HepG2 (cell line): ENCODE measurements around the gene NCAPD2. TPM values are rescaled to one million over a fixed set of nuclear protein-coding genes. Genes with fewer than 3 reads are reported as not detected.

Experiments
- ARID5B ChIP-seq: IDR thresholded peaks from 2 replicates; pipeline ENCODE4 v1.4.0; 2020; ENCODE audit warnings: mild to moderate bottlenecking, missing genetic modification reagents
- BCL6 ChIP-seq: IDR thresholded peaks from 2 replicates; pipeline ENCODE4 v1.6.1; 2016; ENCODE audit warnings: missing genetic modification reagents, missing compliant biosample characterization
- CBX2 ChIP-seq, 2 experiments: fragments of 200-600 bp in 1 of 2; sonication (generic); formaldehyde crosslinking in 1 of 2; IDR thresholded peaks; 2 replicates each; pipeline versions ENCODE4 v1.7.0 to v1.8.1; 2018 to 2022; ENCODE audit warnings: low read depth in 2 of 2, low read length in 1 of 2, mild to moderate bottlenecking in 1 of 2, missing genetic modification reagents in 1 of 2
- GABPB1 ChIP-seq: IDR thresholded peaks from 2 replicates; pipeline ENCODE4 v1.6.1; 2016; ENCODE audit warnings: mild to moderate bottlenecking, missing genetic modification reagents, moderate library complexity, missing compliant biosample characterization
- RBM39 ChIP-seq: fragments of 200-400 bp; formaldehyde crosslinking; IDR thresholded peaks from one replicate; pipeline ENCODE4 v1.6.1; 2018; ENCODE audit warnings: antibody characterized with exemption, mild to moderate bottlenecking, low read depth, low read length; ENCODE audit not compliant: poor library complexity, severe bottlenecking
- THAP11 ChIP-seq: IDR thresholded peaks from 2 replicates; pipeline ENCODE4 v1.6.1; 2016; ENCODE audit warnings: missing biosample characterization, missing genetic modification reagents
- TOE1 ChIP-seq: sonication (generic); formaldehyde crosslinking; IDR thresholded peaks from 2 replicates; pipeline ENCODE4 v1.4.0; 2020; ENCODE audit warnings: mild to moderate bottlenecking, missing genetic modification reagents
- ZHX2 ChIP-seq, 2 experiments: sonication (generic) in 1 of 2; formaldehyde crosslinking in 1 of 2; IDR thresholded peaks; 2 replicates each; pipeline versions ENCODE4 v1.6.1 to v1.9.0; 2014 to 2022; ENCODE audit warnings: antibody characterized with exemption in 1 of 2, borderline replicate concordance in 1 of 2, inconsistent platforms in 1 of 2, low read depth in 1 of 2, missing genetic modification reagents in 1 of 2
- ZNF143 ChIP-seq: sonication (generic); formaldehyde crosslinking; IDR thresholded peaks from 2 replicates; pipeline ENCODE4 v1.4.0; 2020; ENCODE audit warnings: missing genetic modification reagents
- ZNF275 ChIP-seq: sonication (generic); formaldehyde crosslinking; IDR thresholded peaks from 2 replicates; pipeline ENCODE4 v1.8.0; 2022; ENCODE audit warnings: missing genetic modification reagents, mild to moderate bottlenecking, inconsistent platforms, borderline replicate concordance
- polyA plus RNA-seq, 8 experiments: library from polyadenylated mRNA; depleted of rRNA in 3 of 8; stranded (reverse) in 7 of 8; unstranded in 1 of 8; fragments of >200 nt; fragmentation: Illumina TruSeq in 4 of 8; extraction: Trizol in 4 of 8; gene quantifications; 2 replicates each; pipeline versions ENCODE4 v1.2.1 to v1.2.3, GENCODE V29; 2011 to 2016; ENCODE audit warnings: low read depth in 4 of 8, missing spikeins in 1 of 8, mixed read lengths in 1 of 8; ENCODE audit not compliant: insufficient read depth in 1 of 8
- total RNA-seq, 5 experiments: library from RNA; depleted of rRNA; stranded (reverse); fragments of >200 nt; fragmentation: Illumina TruSeq; extraction: Trizol; gene quantifications; 2 replicates each; pipeline ENCODE4 v1.2.3, GENCODE V29; 2016; ENCODE audit warnings: low read depth in 1 of 5
- TF ChIP-seq, protein P1 (sequence below): IDR thresholded peaks from 2 replicates; pipeline ENCODE4 v1.6.1; 2016; ENCODE audit warnings: missing compliant biosample characterization, missing genetic modification reagents, borderline replicate concordance
- TF ChIP-seq, protein P2 (sequence below): sonication (generic); formaldehyde crosslinking; IDR thresholded peaks from 2 replicates; pipeline ENCODE4 v1.5.1; 2020; ENCODE audit warnings: mild to moderate bottlenecking, moderate library complexity, missing genetic modification reagents

The NCAPD2 gene
- total and polyA plus RNA-seq, 2 of the 13 experiments (the other 11 are each of a cell fraction or from before 2014, with no cell fraction given) = 51.1 to 65.6 TPM

GRCh38 chr12:6534945-6535696 is 41.2 kb downstream of the NCAPD2 start (continued):
- TF ChIP-seq ARID5B (CRISPR knock-in tag) = no peak
- TF ChIP-seq, protein P1, sequence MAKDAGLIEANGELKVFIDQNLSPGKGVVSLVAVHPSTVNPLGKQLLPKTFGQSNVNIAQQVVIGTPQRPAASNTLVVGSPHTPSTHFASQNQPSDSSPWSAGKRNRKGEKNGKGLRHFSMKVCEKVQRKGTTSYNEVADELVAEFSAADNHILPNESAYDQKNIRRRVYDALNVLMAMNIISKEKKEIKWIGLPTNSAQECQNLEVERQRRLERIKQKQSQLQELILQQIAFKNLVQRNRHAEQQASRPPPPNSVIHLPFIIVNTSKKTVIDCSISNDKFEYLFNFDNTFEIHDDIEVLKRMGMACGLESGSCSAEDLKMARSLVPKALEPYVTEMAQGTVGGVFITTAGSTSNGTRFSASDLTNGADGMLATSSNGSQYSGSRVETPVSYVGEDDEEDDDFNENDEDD = peak; percentile 48; the same call in 1 of the 2 replicates
- 0 out of 2 replicates have a peak, but pooled peaks have one; percentile 32 for TF ChIP-seq TOE1 (CRISPR knock-in tag)
- TF ChIP-seq THAP11 (CRISPR knock-in tag) = 0 out of 2 replicates have a peak, but pooled peaks have one; percentile 15
- TF ChIP-seq, protein P2, sequence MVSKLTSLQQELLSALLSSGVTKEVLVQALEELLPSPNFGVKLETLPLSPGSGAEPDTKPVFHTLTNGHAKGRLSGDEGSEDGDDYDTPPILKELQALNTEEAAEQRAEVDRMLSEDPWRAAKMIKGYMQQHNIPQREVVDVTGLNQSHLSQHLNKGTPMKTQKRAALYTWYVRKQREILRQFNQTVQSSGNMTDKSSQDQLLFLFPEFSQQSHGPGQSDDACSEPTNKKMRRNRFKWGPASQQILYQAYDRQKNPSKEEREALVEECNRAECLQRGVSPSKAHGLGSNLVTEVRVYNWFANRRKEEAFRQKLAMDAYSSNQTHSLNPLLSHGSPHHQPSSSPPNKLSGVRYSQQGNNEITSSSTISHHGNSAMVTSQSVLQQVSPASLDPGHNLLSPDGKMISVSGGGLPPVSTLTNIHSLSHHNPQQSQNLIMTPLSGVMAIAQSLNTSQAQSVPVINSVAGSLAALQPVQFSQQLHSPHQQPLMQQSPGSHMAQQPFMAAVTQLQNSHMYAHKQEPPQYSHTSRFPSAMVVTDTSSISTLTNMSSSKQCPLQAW (CRISPR knock-in tag) = peak; percentile 67; the same call in 1 of the 2 replicates
- 0 out of 2 replicates have a peak, but pooled peaks have one; percentile 7 for TF ChIP-seq ZNF143 (CRISPR knock-in tag)
- TF ChIP-seq CBX2 (IDR thresholded peaks at IDR 0.05; ENCODE audit: low read depth, low read length) = no peak
- TF ChIP-seq CBX2 (CRISPR knock-in tag; IDR thresholded peaks at IDR 0.05; ENCODE audit: low read depth) = no peak
- TF ChIP-seq BCL6 (CRISPR knock-in tag) = 0 out of 2 replicates have a peak, but pooled peaks have one; percentile 12
- TF ChIP-seq ZNF275 (CRISPR knock-in tag) = peak; percentile 18; the same call in 1 of the 2 replicates
- no peak for TF ChIP-seq ZHX2 (IDR thresholded peaks at IDR 0.05; ENCODE audit: low read depth)
- TF ChIP-seq ZHX2 (CRISPR knock-in tag; IDR thresholded peaks at IDR 0.05; ENCODE audit: borderline replicate concordance) = no peak
- TF ChIP-seq GABPB1 (CRISPR knock-in tag) = peak; percentile 63
- TF ChIP-seq RBM39 = peak; percentile 31
